ENCODE results near the gene GPC5. TPM values are rescaled to one million over a fixed set of nuclear protein-coding genes. Genes with fewer than 3 reads are reported as not detected.

Gene GPC5
- total RNA-seq, 1 donor from 2014 or later: 0.24 TPM

GRCh38 chr13:92807966-92808365 lies 1409.5 kb downstream of the GPC5 start:
- ATAC-seq (ENCODE audit: low read depth) (no peak), DNase-seq (no peak)
- no peak for TF ChIP-seq CTCF (IDR thresholded peaks at IDR 0.05)
- Mint-ChIP-seq H3K4me1 (no peaks in the 10 kb centered on the region), H3K36me3 (ENCODE audit: low read depth) (no peaks in the 10 kb centered on the region), H3K27ac (no peak overlapping the region), H3K9me3 (peaks cover 11% of the 10 kb centered on the region), H3K27me3 (no peaks in the 10 kb centered on the region), H3K4me3 (no peak overlapping the region)
- intact Hi-C loops (cut with micrococcal nuclease): no loop called here
- CTCF ChIA-PET: no interaction called here
- POLR2A ChIA-PET: no interaction called here

GRCh38 chr13:92821324-92821723 lies 1422.9 kb downstream of the GPC5 start:
- TF ChIP-seq CTCF (IDR thresholded peaks at IDR 0.05): no peak
- POLR2A ChIA-PET: no interaction called here
- peaks cover 7% of the 10 kb centered on the region for H3K9me3 Mint-ChIP-seq
- CTCF ChIA-PET: no interaction called here
- H3K27ac Mint-ChIP-seq: no peak overlapping the region
- H3K27me3 Mint-ChIP-seq: no peaks in the 10 kb centered on the region
- no peak overlapping the region for H3K4me3 Mint-ChIP-seq
- intact Hi-C loops (cut with micrococcal nuclease): no loop called here
- no peak for ATAC-seq (ENCODE audit: low read depth)
- no peak for DNase-seq
- no peaks in the 10 kb centered on the region for H3K36me3 Mint-ChIP-seq (ENCODE audit: low read depth)
- H3K4me1 Mint-ChIP-seq: no peaks in the 10 kb centered on the region

- H3K27ac Mint-ChIP-seq: no peak overlapping the region
- DNase-seq: no peak
- no peaks in the 10 kb centered on the region for H3K4me1 Mint-ChIP-seq
- no peaks in the 10 kb centered on the region for H3K27me3 Mint-ChIP-seq
- CTCF ChIA-PET: no interaction called here
- no peak overlapping the region for H3K4me3 Mint-ChIP-seq
- peaks cover 10% of the 10 kb centered on the region for H3K9me3 Mint-ChIP-seq
- POLR2A ChIA-PET: no interaction called here
- ATAC-seq (ENCODE audit: low read depth): no peak
- no peaks in the 10 kb centered on the region for H3K36me3 Mint-ChIP-seq (ENCODE audit: low read depth)
- no peak for TF ChIP-seq CTCF (IDR thresholded peaks at IDR 0.05)
- intact Hi-C loops (cut with micrococcal nuclease): no loop called here
Observed at GRCh38 chr13:92823059-92823458, 1424.6 kb downstream of the GPC5 start.

GRCh38 chr13:92825938-92826596 lies 1427.6 kb downstream of the GPC5 start:
- Mint-ChIP-seq H3K4me1 (no peaks in the 10 kb centered on the region), H3K4me3 (no peak overlapping the region), H3K27me3 (no peaks in the 10 kb centered on the region), H3K27ac (no peak overlapping the region), H3K36me3 (ENCODE audit: low read depth) (no peaks in the 10 kb centered on the region), H3K9me3 (peaks cover 6% of the 10 kb centered on the region)
- ATAC-seq (ENCODE audit: low read depth): no peak
- intact Hi-C loops (cut with micrococcal nuclease): no loop called here
- ChIA-PET POLR2A (no interaction called here), CTCF (no interaction called here)
- DNase-seq: no peak
- TF ChIP-seq CTCF (IDR thresholded peaks at IDR 0.05): no peak

- no peaks in the 10 kb centered on the region for H3K27me3 Mint-ChIP-seq
- no peak for TF ChIP-seq CTCF (IDR thresholded peaks at IDR 0.05)
- H3K4me1 Mint-ChIP-seq: no peaks in the 10 kb centered on the region
- H3K4me3 Mint-ChIP-seq: no peak overlapping the region
- ATAC-seq (ENCODE audit: low read depth): no peak
- peaks cover 6% of the 10 kb centered on the region for H3K9me3 Mint-ChIP-seq
- ChIA-PET CTCF (no interaction called here), POLR2A (no interaction called here)
- DNase-seq: no peak
- no peaks in the 10 kb centered on the region for H3K36me3 Mint-ChIP-seq (ENCODE audit: low read depth)
- intact Hi-C loops (cut with micrococcal nuclease): no loop called here
- no peak overlapping the region for H3K27ac Mint-ChIP-seq
Observed at GRCh38 chr13:92827503-92827902, 1429.1 kb downstream of the GPC5 start.
